CD4-positive, alpha-beta T cell (primary cell): ENCODE results near the gene HDAC10. TPM values are rescaled to one million over a fixed set of nuclear protein-coding genes. Genes with fewer than 3 reads are reported as not detected.

Source experiments
- ATAC-seq: fragments of 200-7000 bp; cut with Tn5 transposase; one replicate; pipeline ENCODE4 v1.10.0; 2022; ENCODE audit warnings: mild to moderate bottlenecking; ENCODE audit not compliant: poor library complexity
- CTCF ChIA-PET: fragments of 350-600 bp; sonication (Branson Sonifier 250); formaldehyde crosslinking; loops from one replicate; lab custom pipeline; 2021; ENCODE audit warnings: antibody characterized with exemption, inconsistent platforms; lab: Charles Lee
- POLR2A ChIA-PET: fragments of 350-600 bp; sonication (Branson Sonifier 250); formaldehyde crosslinking; loops from one replicate; lab custom pipeline; 2021; ENCODE audit warnings: antibody characterized with exemption, inconsistent platforms; lab: Charles Lee
- DNase-seq, 14 experiments: peaks; one replicate each; pipeline ENCODE4 v3.0.0-alpha.2; 2013 to 2020; ENCODE audit warnings: mixed read lengths in 2 of 14
- H3K27ac ChIP-seq, 2 donors: one replicate each; pipeline versions ENCODE4 v1.5.1 to v1.7.0; 2013; ENCODE audit warnings: low read length in 2 of 2, low read depth in 1 of 2, mild to moderate bottlenecking in 1 of 2
- H3K27me3 ChIP-seq, 2 experiments: 1 replicate in 1 of 2; 2 replicates in 1 of 2; pipeline versions ENCODE4 v1.6.1 to v1.7.0; 2013; ENCODE audit warnings: low read length in 2 of 2, control low read depth in 1 of 2, mild to moderate bottlenecking in 1 of 2, moderate library complexity in 1 of 2; ENCODE audit not compliant: insufficient read depth in 2 of 2, control insufficient read depth in 1 of 2
- H3K36me3 ChIP-seq: one replicate; pipeline ENCODE4 v1.6.1; 2013; ENCODE audit warnings: low read length, control low read depth; ENCODE audit not compliant: insufficient read depth
- H3K4me1 ChIP-seq: one replicate; pipeline ENCODE4 v1.6.1; 2013; ENCODE audit warnings: low read length, control low read depth; ENCODE audit not compliant: insufficient read depth
- H3K4me3 ChIP-seq: one replicate; pipeline ENCODE4 v1.5.1; 2013; ENCODE audit warnings: mild to moderate bottlenecking, low read length, moderate library complexity
- H3K9me3 ChIP-seq, 2 experiments: 1 replicate in 1 of 2; 2 replicates in 1 of 2; pipeline versions ENCODE4 v1.6.1 to v1.7.0; 2013; ENCODE audit warnings: low read length in 2 of 2, mild to moderate bottlenecking in 2 of 2, control low read depth in 1 of 2, moderate library complexity in 1 of 2; ENCODE audit not compliant: control insufficient read depth in 1 of 2, insufficient read depth in 1 of 2
- H3K27ac Mint-ChIP-seq: one replicate; pipeline ENCODE4 v1.8.0; 2020; ENCODE audit warnings: mixed read lengths
- H3K27me3 Mint-ChIP-seq: one replicate; pipeline ENCODE4 v1.8.0; 2021; ENCODE audit warnings: mixed read lengths
- H3K36me3 Mint-ChIP-seq: one replicate; pipeline ENCODE4 v1.8.0; 2021; ENCODE audit warnings: low read depth, mixed read lengths
- H3K4me1 Mint-ChIP-seq: one replicate; pipeline ENCODE4 v1.8.0; 2021; ENCODE audit warnings: low read depth, mixed read lengths
- H3K4me3 Mint-ChIP-seq: one replicate; pipeline ENCODE4 v1.8.0; 2020; ENCODE audit warnings: mild to moderate bottlenecking, mixed read lengths
- H3K9me3 Mint-ChIP-seq: one replicate; pipeline ENCODE4 v1.8.0; 2020; ENCODE audit warnings: mixed read lengths
- CTCF ChIP-seq: fragments of 200-600 bp; IDR thresholded peaks from one replicate; pipeline ENCODE4 v1.8.0; 2022; ENCODE audit warnings: antibody characterized with exemption, mild to moderate bottlenecking
- intact Hi-C, 2 experiments: fragments of 100-400 bp; cut with DNase I in 1 of 2; cut with micrococcal nuclease in 1 of 2; formaldehyde crosslinking; loops; one replicate each; pipeline versions ENCODE4 v1.15.1 to v1.9.0; 2023 to 2025; cut with DNase I, micrococcal nuclease
- total RNA-seq, 174 experiments: library from RNA in 2 of 174; stranded (reverse) in 2 of 174; gene quantifications; one replicate each; pipeline ENCODE4 v1.2.3 and lab custom pipeline; 2021 to 2026

Gene HDAC10
- total RNA-seq, 2 experiments from 2014 or later: 87.3 to 88.7 TPM

- Histone ChIP-seq H3K36me3 (no peaks in the 10 kb centered on the region), H3K27ac (no peak overlapping the region), H3K4me1 (peaks cover 22% of the 10 kb centered on the region), H3K4me3 (no peak overlapping the region), H3K9me3 (peaks cover 0 to 19% of the 10 kb centered on the region in 2 experiments), H3K27me3 (peaks cover 23 to 29% of the 10 kb centered on the region in 2 experiments)
- ChIA-PET POLR2A (no interaction called here), CTCF (no interaction called here)
- ATAC-seq (no peak), DNase-seq (no peak)
- Mint-ChIP-seq H3K27ac (no peak overlapping the region), H3K27me3 (peaks cover 18% of the 10 kb centered on the region), H3K4me1 (peaks cover 7% of the 10 kb centered on the region), H3K4me3 (no peak overlapping the region), H3K36me3 (no peaks in the 10 kb centered on the region), H3K9me3 (no peaks in the 10 kb centered on the region)
- intact Hi-C loops: no loop called here
- no peak for TF ChIP-seq CTCF
Observed at GRCh38 chr22:50259302-50259701, 8.2 kb upstream of the HDAC10 start.

- Histone ChIP-seq H3K4me3 (no peak overlapping the region), H3K9me3 (peaks cover 0 to 19% of the 10 kb centered on the region in 2 experiments), H3K27ac (no peak overlapping the region), H3K27me3 (peaks cover 22 to 28% of the 10 kb centered on the region in 2 experiments), H3K4me1 (peaks cover 22% of the 10 kb centered on the region), H3K36me3 (no peaks in the 10 kb centered on the region)
- Mint-ChIP-seq H3K27ac (no peak overlapping the region), H3K27me3 (peaks cover 18% of the 10 kb centered on the region), H3K9me3 (no peaks in the 10 kb centered on the region), H3K4me3 (no peak overlapping the region), H3K36me3 (no peaks in the 10 kb centered on the region), H3K4me1 (peaks cover 7% of the 10 kb centered on the region)
- no peak for TF ChIP-seq CTCF
- ATAC-seq: no peak
- ChIA-PET POLR2A (no interaction called here), CTCF (no interaction called here)
- no peak for DNase-seq
- intact Hi-C loops: no loop called here
Observed at GRCh38 chr22:50258361-50259292, 7.6 kb upstream of the HDAC10 start.

GRCh38 chr22:50257451-50258360 is 6.6 kb upstream of the HDAC10 start:
- Mint-ChIP-seq H3K4me3 (no peak overlapping the region), H3K27me3 (peaks cover 16% of the 10 kb centered on the region), H3K27ac (no peak overlapping the region), H3K4me1 (peaks cover 7% of the 10 kb centered on the region), H3K9me3 (no peaks in the 10 kb centered on the region), H3K36me3 (no peaks in the 10 kb centered on the region)
- Histone ChIP-seq H3K36me3 (no peaks in the 10 kb centered on the region), H3K4me1 (peaks cover 17% of the 10 kb centered on the region), H3K9me3 (peaks cover 0 to 14% of the 10 kb centered on the region in 2 experiments), H3K27me3 (peaks cover 13 to 19% of the 10 kb centered on the region in 2 experiments), H3K4me3 (no peak overlapping the region), H3K27ac (no peak overlapping the region)
- ATAC-seq (no peak), DNase-seq (no peak)
- POLR2A ChIA-PET: no interaction called here
- CTCF ChIA-PET: no interaction called here
- TF ChIP-seq CTCF: no peak
- intact Hi-C loops: no loop called here
